Hematopoietic multipotent progenitor cell treated with erythropoietin and hydrocortisone succinate and interleukin-3 and kit ligand, for 6 days (in vitro differentiated cells): ENCODE data around the gene ITGBL1.

Source experiments
- DNase-seq: peaks from one replicate; pipeline ENCODE4 v3.0.0-alpha.2; 2015

ITGBL1 gene

GRCh38 chr13:101634142-101634541 lies 181.7 kb downstream of the ITGBL1 start:
- DNase-seq, result no peak

- no peak for DNase-seq
Observed at GRCh38 chr13:101639711-101640110, 187.2 kb downstream of the ITGBL1 start.

- DNase-seq, result no peak
Observed at GRCh38 chr13:101640788-101641400, 188.4 kb downstream of the ITGBL1 start.

GRCh38 chr13:101645871-101646270 lies 193.4 kb downstream of the ITGBL1 start:
- DNase-seq, result no peak

GRCh38 chr13:101647760-101648159 lies 195.3 kb downstream of the ITGBL1 start:
- no peak for DNase-seq

GRCh38 chr13:101648766-101649487 lies 196.5 kb downstream of the ITGBL1 start:
- DNase-seq, result no peak

GRCh38 chr13:101649488-101650126 lies 197.1 kb downstream of the ITGBL1 start:
- no peak for DNase-seq

GRCh38 chr13:101654883-101655282 lies 202.4 kb downstream of the ITGBL1 start:
- no peak for DNase-seq

GRCh38 chr13:101655435-101655834 lies 203.0 kb downstream of the ITGBL1 start:
- DNase-seq, result peak; percentile 11

- DNase-seq, result no peak
Observed at GRCh38 chr13:101660711-101661110, 208.2 kb downstream of the ITGBL1 start.

- no peak for DNase-seq
Observed at GRCh38 chr13:101661839-101662238, 209.4 kb downstream of the ITGBL1 start.

- no peak for DNase-seq
Observed at GRCh38 chr13:101673360-101674105, 221.1 kb downstream of the ITGBL1 start.

- DNase-seq, result no peak
Observed at GRCh38 chr13:101681834-101682233, 229.4 kb downstream of the ITGBL1 start.

GRCh38 chr13:101686003-101686402 lies 233.5 kb downstream of the ITGBL1 start:
- DNase-seq, result no peak

GRCh38 chr13:101690871-101691270 lies 238.4 kb downstream of the ITGBL1 start:
- DNase-seq, result no peak

- DNase-seq, result no peak
Observed at GRCh38 chr13:101691341-101691860, 238.9 kb downstream of the ITGBL1 start.

- DNase-seq, result no peak
Observed at GRCh38 chr13:101695870-101696516, 243.5 kb downstream of the ITGBL1 start.

- DNase-seq, result no peak
Observed at GRCh38 chr13:101697745-101698144, 245.3 kb downstream of the ITGBL1 start.

GRCh38 chr13:101698400-101698799 lies 245.9 kb downstream of the ITGBL1 start:
- DNase-seq, result no peak

- no peak for DNase-seq
Observed at GRCh38 chr13:101700598-101700997, 248.1 kb downstream of the ITGBL1 start.

- no peak for DNase-seq
Observed at GRCh38 chr13:101703081-101703480, 250.6 kb downstream of the ITGBL1 start.

- DNase-seq, result no peak
Observed at GRCh38 chr13:101703838-101704237, 251.4 kb downstream of the ITGBL1 start.

GRCh38 chr13:101706651-101707050 lies 254.2 kb downstream of the ITGBL1 start:
- peak; percentile 48 for DNase-seq
